ENCODE measurements around the gene STPG1.

The STPG1 gene

DNA sequence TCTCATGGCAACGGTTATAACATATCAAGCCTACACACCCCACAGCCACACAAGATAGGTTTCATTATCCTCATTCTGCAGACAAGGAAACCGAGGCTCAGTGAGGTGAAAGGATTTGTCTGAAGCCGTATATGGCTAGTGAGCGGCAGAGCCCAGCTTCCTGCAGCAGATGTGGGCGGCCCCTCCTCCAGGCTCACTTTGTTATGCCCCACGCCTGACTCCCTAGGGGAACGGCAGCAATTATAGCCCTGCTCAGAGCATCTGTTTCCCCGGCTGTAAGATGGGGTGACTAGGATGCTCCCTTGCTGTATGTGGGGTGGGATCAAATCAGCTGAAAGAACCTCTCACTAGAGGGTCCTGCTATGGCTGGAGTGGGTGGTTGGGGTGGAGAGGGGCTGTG is 72.3 kb downstream of the STPG1 start:
- TF ChIP-seq SPI1 (IDR thresholded peaks at IDR 0.05; ENCODE audit: borderline replicate concordance, low read depth) (no peak), POLR2AphosphoS5 (IDR thresholded peaks at IDR 0.05; ENCODE audit: low read depth) (no peak), GABPA (IDR thresholded peaks at IDR 0.05; ENCODE audit: low read depth) (no peak)
- TF ChIP-seq, protein P1, sequence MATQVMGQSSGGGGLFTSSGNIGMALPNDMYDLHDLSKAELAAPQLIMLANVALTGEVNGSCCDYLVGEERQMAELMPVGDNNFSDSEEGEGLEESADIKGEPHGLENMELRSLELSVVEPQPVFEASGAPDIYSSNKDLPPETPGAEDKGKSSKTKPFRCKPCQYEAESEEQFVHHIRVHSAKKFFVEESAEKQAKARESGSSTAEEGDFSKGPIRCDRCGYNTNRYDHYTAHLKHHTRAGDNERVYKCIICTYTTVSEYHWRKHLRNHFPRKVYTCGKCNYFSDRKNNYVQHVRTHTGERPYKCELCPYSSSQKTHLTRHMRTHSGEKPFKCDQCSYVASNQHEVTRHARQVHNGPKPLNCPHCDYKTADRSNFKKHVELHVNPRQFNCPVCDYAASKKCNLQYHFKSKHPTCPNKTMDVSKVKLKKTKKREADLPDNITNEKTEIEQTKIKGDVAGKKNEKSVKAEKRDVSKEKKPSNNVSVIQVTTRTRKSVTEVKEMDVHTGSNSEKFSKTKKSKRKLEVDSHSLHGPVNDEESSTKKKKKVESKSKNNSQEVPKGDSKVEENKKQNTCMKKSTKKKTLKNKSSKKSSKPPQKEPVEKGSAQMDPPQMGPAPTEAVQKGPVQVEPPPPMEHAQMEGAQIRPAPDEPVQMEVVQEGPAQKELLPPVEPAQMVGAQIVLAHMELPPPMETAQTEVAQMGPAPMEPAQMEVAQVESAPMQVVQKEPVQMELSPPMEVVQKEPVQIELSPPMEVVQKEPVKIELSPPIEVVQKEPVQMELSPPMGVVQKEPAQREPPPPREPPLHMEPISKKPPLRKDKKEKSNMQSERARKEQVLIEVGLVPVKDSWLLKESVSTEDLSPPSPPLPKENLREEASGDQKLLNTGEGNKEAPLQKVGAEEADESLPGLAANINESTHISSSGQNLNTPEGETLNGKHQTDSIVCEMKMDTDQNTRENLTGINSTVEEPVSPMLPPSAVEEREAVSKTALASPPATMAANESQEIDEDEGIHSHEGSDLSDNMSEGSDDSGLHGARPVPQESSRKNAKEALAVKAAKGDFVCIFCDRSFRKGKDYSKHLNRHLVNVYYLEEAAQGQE (IDR thresholded peaks at IDR 0.05; ENCODE audit: insufficient replicate concordance, low read depth) = no peak
- TF ChIP-seq, protein P2, sequence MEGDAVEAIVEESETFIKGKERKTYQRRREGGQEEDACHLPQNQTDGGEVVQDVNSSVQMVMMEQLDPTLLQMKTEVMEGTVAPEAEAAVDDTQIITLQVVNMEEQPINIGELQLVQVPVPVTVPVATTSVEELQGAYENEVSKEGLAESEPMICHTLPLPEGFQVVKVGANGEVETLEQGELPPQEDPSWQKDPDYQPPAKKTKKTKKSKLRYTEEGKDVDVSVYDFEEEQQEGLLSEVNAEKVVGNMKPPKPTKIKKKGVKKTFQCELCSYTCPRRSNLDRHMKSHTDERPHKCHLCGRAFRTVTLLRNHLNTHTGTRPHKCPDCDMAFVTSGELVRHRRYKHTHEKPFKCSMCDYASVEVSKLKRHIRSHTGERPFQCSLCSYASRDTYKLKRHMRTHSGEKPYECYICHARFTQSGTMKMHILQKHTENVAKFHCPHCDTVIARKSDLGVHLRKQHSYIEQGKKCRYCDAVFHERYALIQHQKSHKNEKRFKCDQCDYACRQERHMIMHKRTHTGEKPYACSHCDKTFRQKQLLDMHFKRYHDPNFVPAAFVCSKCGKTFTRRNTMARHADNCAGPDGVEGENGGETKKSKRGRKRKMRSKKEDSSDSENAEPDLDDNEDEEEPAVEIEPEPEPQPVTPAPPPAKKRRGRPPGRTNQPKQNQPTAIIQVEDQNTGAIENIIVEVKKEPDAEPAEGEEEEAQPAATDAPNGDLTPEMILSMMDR (IDR thresholded peaks at IDR 0.05; ENCODE audit: insufficient read depth, low read length) = no peak

DNA sequence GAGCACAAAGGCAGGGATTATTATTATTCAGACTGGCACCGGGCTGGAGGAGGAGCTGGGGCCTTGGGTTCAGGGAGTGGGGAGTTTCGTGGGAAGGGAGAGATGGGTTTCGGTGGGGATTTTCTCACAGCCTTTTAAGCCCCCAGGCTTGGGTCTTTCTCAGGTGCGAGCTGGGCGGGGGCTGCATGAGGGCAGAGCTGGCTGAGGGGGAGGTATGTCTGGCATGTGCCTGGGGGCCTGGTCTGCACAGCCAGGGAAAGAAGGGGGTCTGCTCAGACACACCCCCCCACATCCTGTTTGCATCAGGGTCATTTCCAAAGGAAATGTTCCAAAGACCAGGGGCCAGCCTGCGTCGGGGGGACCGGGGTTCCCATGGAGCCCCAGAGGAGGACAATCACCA is 72.8 kb downstream of the STPG1 start:
- TF ChIP-seq POLR2AphosphoS5 (IDR thresholded peaks at IDR 0.05; ENCODE audit: low read depth) (no peak), GABPA (IDR thresholded peaks at IDR 0.05; ENCODE audit: low read depth) (no peak), SPI1 (IDR thresholded peaks at IDR 0.05; ENCODE audit: borderline replicate concordance, low read depth) (no peak)
- TF ChIP-seq, protein P2 (IDR thresholded peaks at IDR 0.05; ENCODE audit: insufficient read depth, low read length) = no peak
- TF ChIP-seq, protein P1 (IDR thresholded peaks at IDR 0.05; ENCODE audit: insufficient replicate concordance, low read depth) = no peak
- DNase-seq (ENCODE audit: low read depth in 1 of 2, low spot score in 1 of 2) = no peak
- Histone ChIP-seq H3K27ac (replicated peaks) (no peak overlapping the region), H3K27me3 (ENCODE audit: insufficient read depth, poor library complexity, severe bottlenecking) (no peaks in the 10 kb centered on the region), H3K4me3 (replicated peaks; ENCODE audit: insufficient read depth, low read length) (no peak overlapping the region)

More for the DNA sequence above, 72.3 kb downstream of the STPG1 start:
- H3K27ac ChIP-seq (replicated peaks) = no peak overlapping the region
- no peaks in the 10 kb centered on the region for H3K27me3 ChIP-seq (ENCODE audit: insufficient read depth, poor library complexity, severe bottlenecking)
- H3K4me3 ChIP-seq (replicated peaks; ENCODE audit: insufficient read depth, low read length) = no peak overlapping the region
- DNase-seq (ENCODE audit: low read depth in 1 of 2, low spot score in 1 of 2) = no peak

DNA sequence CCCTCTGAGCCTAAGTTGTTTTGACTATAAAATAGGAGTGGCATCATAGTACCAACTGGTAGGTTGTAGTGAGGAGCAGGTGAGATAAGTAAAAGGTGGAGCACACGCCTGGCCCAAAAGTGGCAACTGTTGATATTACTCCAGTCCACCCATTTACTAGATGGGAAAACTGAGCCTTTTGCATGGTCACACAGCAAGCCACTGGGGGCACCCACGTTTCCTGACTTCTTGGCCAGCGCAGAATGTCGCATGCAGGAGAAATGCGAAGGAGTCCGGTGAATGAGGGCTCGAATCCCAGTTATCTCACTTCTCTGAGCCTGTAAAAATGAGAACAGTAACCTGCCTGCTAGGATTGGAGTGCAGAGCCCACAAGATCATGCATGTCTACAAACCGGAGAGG is 73.6 kb downstream of the STPG1 start:
- Histone ChIP-seq H3K27ac (replicated peaks) (no peak overlapping the region), H3K27me3 (ENCODE audit: insufficient read depth, poor library complexity, severe bottlenecking) (no peaks in the 10 kb centered on the region), H3K4me3 (replicated peaks; ENCODE audit: insufficient read depth, low read length) (no peak overlapping the region)
- DNase-seq (ENCODE audit: low read depth in 1 of 2, low spot score in 1 of 2) = no peak
- no peak for TF ChIP-seq POLR2AphosphoS5 (IDR thresholded peaks at IDR 0.05; ENCODE audit: low read depth)
- TF ChIP-seq SPI1 (IDR thresholded peaks at IDR 0.05; ENCODE audit: borderline replicate concordance, low read depth) = no peak
- TF ChIP-seq, protein P2 (IDR thresholded peaks at IDR 0.05; ENCODE audit: insufficient read depth, low read length) = no peak
- TF ChIP-seq, protein P1 (IDR thresholded peaks at IDR 0.05; ENCODE audit: insufficient replicate concordance, low read depth) = no peak
- no peak for TF ChIP-seq GABPA (IDR thresholded peaks at IDR 0.05; ENCODE audit: low read depth)
